Esophagus muscularis mucosa (tissue), 3 donors: ENCODE measurements around the gene PIK3C2B.

Source experiments
- CTCF ChIP-seq, 3 experiments: fragments of 200-600 bp in 2 of 3; fragments of 450-650 bp in 1 of 3; sonication (generic) in 2 of 3; IDR thresholded peaks; one replicate each; pipeline ENCODE4 v1.5.1; 2017 to 2019; ENCODE audit warnings: antibody characterized with exemption in 3 of 3, mild to moderate bottlenecking in 2 of 3, moderate library complexity in 1 of 3
- POLR2A ChIP-seq: fragments of 450-650 bp; IDR thresholded peaks from one replicate; pipeline ENCODE4 v1.6.1; 2017; ENCODE audit warnings: antibody characterized with exemption, moderate library complexity, mild to moderate bottlenecking, low read depth

DNA sequence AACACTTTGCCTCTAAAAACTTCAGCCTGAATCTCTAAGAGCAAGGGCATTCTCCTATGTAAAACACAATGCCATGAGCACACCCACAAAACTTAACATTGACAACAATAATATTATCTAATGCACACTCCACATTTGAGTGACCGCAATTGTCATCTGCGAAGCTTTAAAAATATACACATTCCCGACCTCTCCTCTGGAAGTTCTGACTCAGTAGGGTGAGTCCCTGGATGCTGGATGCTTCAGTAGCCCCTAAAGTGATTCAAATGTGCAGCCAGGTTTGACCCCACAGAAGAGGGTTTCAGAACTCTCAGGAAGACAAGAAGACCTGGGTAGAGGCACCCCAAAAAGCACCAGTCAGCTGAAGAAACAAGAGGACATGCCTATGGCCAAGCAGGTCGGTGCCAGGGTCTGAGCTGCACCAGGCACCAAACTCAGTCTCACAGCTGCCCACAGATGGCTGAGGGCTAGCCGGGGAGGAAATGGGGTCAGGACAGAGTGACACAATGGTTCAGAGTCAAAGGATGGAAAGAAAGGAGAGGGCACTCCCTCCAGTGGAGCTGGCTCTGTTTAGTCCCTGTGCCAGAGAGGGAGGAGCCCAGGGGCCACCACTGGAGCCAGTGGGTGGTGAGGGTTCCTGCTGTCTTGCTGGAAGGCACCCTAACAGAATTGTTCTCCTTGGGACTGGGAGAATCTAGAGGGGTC lies 17.4 kb downstream of the PIK3C2B start:
- TF ChIP-seq CTCF (IDR thresholded peaks at IDR 0.05) (no peak), POLR2A (no peak)
